Activated CD4-positive, alpha-beta T cell treated with anti-CD3 and anti-CD28 coated beads, Interleukin-2, Interleukin-4, amounts not matched to agents 100 ng/mL and 50 ng/mL, durations not matched to agents 16 hours and 8 hours (primary cell): ENCODE measurements around the gene NPIPA1.
"Not testable (repeated sequence)": the region's sequence is repeated elsewhere in the genome, so short reads cannot be mapped to it uniquely, and the experiment has no call there.

Source experiments
- DNase-seq: peaks from one replicate; pipeline ENCODE4 v3.0.0-alpha.2; 2020; ENCODE audit warnings: low spot score

Gene NPIPA1

DNA sequence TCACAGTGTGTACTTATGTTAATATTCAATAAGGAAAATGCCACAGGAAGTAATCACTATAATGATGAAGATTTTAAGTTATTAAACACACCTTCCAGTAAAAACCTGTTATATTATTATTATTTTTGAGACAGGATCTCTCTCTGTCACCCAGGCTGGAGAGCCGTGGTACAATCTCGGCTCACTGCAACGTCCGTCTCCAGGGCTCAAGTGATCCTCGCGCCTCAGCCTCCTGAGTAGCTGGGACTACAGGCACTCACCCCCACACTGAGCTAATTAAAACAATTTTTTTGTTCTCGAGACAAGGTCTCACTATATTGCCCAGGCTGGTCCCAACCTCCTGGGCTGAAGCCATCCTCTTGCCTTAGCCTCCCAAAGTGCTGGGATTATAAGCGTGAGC is 41.0 kb downstream of the NPIPA1 start:
- DNase-seq, result not testable (repeated sequence)

DNA sequence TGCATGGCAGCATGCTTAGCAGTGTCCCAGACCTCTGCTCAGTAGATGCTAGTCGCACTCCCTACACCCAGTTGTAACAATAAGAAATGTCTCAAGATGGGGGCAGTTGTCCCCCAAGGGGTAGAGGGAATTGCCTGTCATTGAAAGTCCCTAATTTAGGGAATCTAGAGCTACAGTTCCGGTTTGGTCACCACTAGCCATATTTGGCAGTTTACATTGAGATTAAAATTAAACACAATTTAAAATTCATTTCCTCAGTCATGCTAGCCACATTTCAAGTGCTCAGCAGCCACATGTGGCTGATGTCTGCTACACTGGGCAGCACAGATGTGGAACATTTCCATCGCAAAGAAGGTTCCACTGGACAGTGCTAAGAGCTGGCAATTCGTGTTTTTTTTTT is 41.7 kb downstream of the NPIPA1 start:
- not testable (repeated sequence) for DNase-seq

DNA sequence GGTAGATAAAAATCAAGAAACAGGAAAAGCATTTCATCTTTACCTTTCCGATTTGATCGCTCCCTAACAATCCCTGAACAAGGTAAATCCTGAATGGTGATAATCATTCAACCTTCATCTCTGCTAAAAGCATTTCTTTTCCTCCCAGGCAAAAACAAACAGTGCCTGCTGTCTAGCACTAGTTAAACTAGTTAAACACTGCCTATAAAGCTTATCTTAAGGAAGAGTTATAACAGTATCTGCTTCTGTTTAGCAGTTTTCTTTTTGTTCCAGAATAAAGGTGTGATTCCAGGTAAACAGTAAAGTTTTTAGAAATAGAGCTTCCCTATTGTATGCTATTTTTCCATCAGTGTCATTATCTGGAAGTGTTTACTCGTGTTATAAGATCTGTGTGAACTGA is 44.0 kb downstream of the NPIPA1 start:
- DNase-seq, result not testable (repeated sequence)

DNA sequence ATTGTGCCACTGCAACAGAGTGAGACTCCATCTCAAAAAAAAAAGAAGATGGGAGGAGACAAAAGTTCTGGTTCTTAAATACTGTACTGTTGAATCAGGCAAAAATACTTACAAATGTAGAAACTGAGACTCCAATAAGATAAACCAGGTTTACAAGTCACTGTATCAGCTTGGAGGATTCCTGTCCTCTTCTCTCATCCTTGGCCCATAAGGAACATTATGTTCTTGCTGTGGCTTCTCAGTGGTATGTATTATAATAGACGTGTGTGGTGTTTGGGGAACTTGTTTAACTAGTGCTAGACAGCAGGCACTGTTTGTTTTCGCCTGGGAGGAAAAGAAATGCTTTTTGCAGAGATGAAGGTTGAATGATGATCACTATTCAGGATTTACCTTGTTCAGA is 45.3 kb downstream of the NPIPA1 start:
- not testable (repeated sequence) for DNase-seq

DNA sequence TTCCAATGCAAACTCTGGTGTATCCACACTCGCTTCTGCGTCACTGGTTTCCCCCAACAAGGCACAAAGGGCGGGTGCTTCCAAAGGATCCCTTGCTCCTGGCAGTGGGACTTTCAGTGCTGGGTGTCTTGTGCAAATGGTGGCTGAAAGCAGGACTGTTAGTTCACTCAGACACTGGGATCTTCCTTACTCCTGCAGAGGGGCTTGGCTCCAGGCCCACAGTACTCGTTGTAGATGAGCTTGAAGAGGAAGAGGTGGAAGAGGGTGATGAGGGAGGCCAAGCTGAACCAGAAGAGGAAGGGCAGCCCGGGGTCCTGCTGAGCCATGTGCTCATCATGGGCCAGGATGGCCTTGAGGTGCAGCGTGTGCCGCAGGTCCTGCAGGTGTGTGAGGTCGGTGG is 50.8 kb downstream of the NPIPA1 start:
- not testable (repeated sequence) for DNase-seq

DNA sequence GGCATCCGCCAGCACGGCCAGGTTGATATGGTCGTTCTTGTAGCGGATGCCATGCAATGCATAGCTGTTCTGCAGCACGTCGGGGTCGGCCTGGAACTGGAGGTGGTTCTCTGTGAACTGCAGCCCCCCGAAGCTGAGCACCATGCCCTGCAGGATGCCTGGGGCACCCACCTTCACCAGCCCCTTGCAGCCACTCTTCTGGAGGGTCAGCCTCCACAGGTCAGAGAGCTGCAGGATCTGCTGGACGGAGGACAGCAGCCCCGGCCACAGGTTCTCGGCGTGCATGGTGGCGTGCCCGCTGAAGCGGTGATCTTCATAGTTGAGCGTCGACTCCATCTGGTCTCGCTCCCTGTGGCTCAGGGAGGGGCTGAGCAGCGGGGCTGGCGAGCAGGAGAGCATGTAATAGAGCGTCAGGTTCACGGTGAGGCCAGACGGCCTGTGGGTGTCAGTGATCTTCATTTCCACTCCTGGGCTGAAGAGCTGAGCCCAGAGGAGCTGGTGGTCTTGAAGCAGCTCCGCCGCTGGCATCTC is 51.5 kb downstream of the NPIPA1 start:
- DNase-seq, result not testable (repeated sequence)

DNA sequence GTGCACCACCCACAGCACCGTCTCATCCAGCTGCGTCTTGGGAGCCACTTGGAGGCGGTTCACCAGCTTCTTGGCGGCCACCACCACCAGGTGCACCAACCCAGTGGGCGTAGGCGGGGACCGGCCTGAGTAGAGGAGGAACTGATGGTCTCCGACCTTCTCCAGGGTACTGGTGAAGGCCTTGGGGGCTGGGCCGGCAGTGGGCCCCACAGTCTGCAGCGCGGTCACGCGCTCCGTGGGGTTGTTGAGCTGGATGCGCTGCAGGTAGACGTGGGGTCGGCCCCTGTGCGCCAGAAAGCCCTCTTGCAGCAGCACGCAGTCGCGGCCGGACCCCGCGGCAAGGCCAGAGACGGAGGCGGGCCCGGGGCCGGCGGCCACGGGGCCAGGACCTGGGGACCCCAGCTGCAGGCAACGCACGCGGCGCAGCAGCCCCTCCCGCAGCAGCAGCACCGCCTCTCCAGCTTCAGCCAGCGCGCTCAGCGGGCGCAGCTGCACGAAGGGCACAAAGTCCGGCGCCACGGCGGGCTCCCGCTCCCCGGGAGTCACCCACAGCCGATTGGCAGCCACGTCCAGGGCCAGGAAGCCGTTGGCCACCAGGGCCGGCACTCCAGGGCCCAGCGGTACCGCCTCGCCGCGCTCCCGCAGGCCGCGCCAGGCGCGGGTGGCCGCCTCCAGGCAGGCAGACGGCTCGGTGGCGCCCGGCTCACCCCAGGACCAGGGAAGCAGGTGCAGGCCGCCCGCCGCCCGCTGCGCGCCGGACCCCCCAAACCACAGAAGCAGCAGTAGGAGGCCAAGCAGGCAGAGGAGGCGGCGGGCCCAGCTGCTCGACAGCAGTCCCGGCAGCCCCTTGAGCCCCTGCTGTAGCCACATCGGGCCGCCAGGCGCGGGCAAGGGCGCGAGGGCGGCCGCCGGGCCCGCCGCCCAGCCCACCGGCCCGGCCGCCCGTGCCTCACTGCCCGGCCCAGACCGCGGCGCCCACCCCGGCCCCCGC is 52.3 kb downstream of the NPIPA1 start:
- not testable (repeated sequence) for DNase-seq

DNA sequence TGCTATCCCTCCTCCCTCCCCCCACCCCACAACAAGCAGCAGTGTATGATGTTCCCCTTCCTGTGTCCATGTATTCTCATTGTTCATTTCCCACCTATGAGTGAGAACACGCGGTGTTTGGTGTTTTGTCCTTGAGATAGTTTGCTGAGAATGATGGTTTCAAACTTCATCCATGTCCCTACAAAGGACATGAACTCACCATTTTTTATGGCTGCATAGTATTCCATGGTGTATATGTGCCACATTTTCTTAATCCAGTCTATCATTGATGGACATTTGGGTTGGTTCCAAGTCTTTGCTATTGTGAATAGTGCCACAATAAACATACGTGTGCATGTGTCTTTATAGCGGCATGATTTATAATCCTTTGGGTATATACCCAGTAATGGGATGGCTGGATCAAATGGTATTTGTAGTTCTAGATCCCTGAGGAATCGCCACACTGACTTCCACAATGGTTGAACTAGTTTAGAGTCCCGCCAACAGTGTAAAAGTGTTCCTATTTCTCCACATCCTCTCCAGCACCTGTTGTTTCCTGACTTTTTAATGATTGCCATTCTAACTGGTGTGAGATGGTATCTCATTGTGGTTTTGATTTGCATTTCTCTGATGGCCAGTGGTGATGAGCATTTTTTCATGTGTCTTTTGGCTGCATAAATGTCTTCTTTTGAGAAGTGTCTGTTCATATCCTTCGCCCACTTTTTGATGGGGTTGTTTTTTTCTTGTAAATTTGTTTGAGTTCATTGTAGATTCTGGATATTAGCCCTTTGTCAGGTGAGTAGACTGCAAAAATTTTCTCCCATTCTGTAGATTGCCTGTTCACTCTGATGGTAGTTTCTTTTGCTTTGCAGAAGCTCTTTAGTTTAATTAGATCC is 56.3 kb downstream of the NPIPA1 start:
- not testable (repeated sequence) for DNase-seq

DNA sequence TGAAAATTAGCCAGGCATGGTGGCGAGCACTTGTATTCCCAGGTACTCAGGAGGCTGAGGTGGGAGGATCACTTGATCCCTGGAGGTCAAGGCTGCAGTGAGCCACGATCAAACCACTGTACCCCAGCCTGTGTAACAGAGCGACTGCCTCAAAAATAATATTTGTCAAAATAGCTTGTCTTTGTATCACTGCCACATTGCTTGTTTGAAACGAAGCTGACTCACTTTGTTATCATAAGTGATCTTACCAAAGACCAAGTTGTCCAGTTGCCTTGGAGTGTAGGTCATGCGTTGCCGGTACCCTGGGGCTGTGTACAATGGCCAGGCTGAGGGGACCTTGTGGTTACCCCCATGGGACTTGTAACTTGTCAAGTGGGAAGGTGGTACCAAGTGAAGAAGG is 59.5 kb downstream of the NPIPA1 start:
- not testable (repeated sequence) for DNase-seq

DNA sequence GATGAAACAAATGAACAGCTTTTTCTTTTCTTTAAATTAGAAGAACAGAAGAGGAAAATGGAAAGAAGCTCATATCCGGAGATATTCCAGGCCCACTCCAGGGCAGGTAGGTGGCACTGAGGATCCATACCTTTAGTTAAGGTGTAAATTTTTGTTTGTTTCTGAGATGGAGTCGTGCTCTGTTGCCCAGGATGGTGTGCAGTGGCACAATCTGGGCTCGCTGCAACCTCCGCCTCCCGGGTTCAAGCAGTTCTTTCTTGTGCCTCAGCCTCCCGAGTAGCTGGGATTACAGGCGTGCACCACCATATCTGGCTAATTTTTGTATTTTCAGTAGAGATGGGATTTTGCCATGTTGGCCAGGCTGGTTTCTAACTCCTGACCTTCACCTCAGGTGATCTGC is 61.1 kb downstream of the NPIPA1 start:
- not testable (repeated sequence) for DNase-seq

DNA sequence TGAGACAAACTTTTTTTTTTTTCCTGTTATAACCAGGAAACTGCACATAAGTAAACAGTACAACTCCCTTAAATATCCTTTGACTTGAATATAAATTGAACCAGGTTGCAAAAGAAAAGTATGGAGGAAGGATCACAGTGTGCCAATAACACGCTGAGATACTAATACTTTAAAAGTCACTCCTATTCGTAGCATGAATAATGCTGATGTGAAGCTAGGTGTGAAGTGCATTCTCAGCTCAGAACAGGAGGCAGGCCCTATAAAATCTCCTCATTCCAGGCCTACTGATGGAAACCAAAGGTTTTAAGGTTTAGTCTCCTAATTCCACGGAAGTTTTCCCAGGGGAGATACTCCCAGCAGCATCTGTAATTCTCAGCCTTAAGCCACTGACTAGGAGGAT is 62.6 kb downstream of the NPIPA1 start:
- not testable (repeated sequence) for DNase-seq
